ENCODE data around the gene PTPN18. TPM values are rescaled to one million over a fixed set of nuclear protein-coding genes. Genes with fewer than 3 reads are reported as not detected.

Gene PTPN18
- total RNA-seq, 1 experiment from 2014 or later, result 24.4 TPM

DNA sequence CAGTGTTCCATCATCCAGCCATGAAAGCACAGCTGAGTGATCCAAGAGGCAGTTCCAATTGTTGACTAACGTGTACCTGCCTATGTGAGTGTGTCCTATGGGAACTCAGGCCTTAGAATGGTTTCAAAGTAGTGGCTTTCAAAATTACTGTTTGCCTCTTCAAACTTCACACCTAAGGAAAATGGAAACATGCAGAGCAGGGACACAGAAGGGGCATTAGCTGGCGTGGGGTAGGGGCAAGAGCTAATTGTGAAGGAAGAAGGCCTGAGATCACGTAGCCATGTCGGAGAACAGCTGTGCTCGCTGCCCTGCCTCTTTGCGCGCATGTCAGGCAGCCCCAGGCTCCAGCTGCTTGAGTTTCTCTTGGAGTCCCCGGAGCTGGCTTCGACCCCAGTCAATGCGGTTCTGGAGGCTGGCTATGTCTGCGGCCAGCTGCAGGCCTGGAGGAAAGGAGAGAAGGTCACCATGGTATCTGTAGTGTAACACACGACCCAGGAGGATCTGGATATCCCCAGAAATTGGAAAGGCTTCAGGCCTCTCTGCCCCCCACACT lies 17.0 kb upstream of the PTPN18 start:
- in situ Hi-C loops (cut with HindIII; ENCODE audit: low sequenced_read_pairs), result no loop called here
- no peak for DNase-seq (ENCODE audit: low spot score)

DNA sequence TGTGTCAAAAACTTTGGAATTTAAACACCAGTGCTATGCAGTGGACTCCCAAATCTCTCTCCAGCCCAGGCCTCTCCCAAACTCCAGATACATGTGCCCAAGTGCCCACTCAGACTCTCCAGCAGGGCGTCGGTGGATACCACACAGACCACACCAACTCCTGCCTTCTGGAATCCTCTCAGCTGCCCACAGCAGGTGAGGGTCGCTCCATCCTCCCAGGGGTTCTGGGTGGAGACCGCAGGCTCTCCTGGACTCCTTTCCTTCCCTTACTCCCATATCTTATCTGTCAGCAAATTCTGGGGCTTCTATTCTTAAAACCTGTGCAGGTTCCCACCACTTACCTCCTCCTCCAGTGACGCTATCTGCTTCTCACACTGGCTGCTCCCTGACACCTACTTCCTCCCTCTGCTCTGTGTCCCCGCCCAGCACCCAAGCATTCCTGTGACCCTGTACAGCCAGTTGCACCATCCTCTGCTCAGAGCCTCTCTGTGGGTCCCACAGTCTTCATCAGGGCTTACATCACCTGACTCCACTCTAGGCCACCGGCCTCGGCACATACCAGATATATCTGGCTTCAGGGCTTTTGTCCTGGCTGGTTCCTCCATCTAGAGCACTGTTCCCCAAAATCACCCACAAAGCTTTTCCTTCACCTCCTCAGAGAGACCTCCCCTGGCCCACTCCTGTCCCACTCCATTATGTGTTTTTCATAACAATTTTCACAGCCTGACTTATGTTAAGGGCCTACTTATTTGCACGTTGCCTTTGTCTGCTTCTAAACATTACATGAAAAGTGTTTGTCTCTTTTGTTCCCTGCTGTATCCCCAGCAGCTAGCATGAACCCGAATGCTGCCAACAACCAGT lies 15.7 kb upstream of the PTPN18 start:
- in situ Hi-C loops (cut with HindIII; ENCODE audit: low sequenced_read_pairs), result no loop called here
- DNase-seq (ENCODE audit: low spot score), result no peak

DNA sequence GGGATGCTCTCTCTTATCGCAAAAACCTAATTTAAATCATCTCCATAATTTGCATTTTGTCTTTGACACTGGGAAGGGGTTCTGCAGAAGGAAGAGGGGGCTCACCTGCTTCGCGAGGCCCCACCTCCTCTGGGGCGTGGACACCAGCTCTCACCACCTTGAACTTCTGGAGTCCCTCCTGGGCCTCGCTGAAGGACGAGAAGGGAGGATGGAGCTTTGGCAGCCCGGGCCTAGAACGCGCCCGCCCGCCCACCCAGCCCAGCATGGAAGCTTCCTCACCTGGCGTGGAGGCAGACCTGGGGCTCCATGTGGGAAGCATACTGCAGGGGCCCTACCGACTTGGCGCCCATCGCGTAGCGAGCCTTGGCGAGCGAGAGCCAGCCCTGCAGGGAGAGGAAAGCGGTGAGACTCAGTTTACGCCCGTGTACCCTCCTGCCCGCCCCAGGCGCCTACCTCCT lies 14.3 kb upstream of the PTPN18 start:
- in situ Hi-C loops (cut with HindIII; ENCODE audit: low sequenced_read_pairs), result no loop called here
- DNase-seq (ENCODE audit: low spot score), result no peak

DNA sequence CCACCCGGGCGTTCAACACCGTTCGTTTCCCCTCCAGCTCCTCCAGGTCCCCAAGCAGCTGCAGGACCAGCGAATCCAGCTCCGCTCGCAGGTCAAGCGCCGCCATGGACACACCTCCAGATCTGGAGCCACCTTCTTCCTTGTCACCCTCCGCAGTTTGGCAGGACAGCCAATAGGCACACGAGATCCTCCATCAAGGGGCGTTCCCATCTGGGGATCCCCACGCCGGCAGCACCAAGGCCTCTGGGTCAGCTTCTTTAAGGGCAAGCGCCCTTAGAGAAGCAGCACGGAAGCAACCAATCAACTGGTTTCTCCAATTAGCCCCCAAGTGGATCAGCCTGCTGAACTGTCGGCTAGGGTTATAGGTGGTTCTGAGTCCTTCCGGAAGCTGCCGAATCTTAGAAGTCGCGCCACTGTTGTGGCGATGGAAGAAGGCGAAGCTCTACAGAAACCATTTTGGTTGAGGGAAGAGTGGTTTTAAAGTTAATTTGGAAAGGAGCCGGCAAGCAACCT lies 13.8 kb upstream of the PTPN18 start:
- in situ Hi-C loops (cut with HindIII; ENCODE audit: low sequenced_read_pairs), result no loop called here
- peak; percentile 98 for DNase-seq (ENCODE audit: low spot score)

DNA sequence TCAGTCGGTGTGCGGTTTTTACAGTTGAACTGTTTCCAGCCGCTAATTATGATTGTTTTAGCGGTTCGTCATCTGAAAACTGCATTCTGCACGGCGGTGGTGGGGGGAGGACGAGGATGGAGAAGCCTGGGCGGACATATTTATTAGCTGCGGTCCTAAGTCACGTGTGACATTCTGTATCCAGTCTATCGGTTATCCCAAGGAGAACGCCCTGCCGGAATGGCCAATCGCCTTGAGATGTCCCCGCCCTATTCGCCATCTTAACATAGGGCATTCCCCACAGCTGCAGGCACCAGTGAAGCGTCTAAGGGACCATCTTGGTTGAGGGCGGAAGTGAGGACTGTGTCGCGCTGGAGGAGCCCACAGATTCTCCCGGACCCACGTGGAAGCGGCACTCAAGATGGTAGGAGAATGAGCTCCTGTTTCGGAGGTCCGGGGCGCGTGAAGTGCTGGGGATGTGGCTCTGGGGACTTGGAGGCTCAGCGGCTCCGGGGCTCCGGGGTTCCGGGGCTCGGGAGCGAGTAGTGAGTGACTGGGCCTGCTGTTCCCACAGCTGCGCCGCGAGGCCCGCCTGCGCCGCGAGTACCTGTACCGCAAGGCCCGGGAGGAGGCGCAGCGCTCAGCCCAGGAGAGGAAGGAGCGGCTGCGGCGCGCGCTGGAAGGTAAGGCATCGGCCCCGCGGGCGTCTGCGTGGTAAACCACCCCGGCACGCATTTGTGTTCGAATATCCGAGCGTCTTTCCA lies 13.2 kb upstream of the PTPN18 start, which contains the start of gene IMP4:
TSS of gene IMP4 (plus strand) at position 365 of the 743 bp plus-strand sequence. CDS start at position 401, 36 bp downstream.
- in situ Hi-C loops (cut with HindIII; ENCODE audit: low sequenced_read_pairs), result no loop called here
- peak; percentile 100 for DNase-seq (ENCODE audit: low spot score)

DNA sequence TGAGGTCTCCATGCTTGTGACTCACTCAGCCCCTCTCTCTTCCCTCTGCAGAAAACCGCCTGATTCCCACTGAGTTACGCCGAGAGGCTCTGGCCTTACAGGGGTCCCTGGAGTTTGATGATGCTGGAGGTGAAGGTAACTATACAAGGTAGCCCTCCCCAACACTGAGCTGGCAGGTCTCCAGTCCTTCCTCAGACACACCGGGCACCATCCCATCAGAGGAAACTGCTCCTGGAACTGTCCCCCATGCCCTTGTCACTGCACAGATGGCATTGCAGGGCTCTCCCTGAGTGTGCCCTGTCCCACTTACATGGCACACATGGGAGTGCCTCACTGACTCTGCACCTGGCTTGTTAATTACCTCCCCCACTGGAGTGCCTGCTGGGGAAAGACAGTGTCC lies 11.3 kb upstream of the PTPN18 start:
- in situ Hi-C loops (cut with HindIII; ENCODE audit: low sequenced_read_pairs), result no loop called here
- no peak for DNase-seq (ENCODE audit: low spot score)

DNA sequence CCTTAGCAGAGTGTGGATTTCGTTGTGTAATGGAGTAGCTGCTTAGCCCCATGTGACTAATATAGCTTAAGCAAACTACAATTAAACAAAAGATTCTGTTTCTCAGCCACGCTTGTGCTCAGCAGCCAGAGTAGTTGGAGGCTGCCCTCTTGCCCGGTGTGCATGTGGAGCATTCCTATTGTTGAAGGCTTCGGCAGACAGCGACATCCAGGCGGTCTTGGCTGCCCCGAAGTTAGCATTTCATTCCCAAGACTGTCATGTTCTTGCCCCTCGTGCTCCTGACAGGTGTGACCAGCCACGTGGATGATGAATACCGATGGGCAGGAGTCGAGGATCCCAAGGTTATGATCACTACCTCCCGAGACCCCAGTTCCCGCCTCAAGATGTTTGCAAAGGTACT lies 10.8 kb upstream of the PTPN18 start:
- in situ Hi-C loops (cut with HindIII; ENCODE audit: low sequenced_read_pairs), result no loop called here
- no peak for DNase-seq (ENCODE audit: low spot score)

DNA sequence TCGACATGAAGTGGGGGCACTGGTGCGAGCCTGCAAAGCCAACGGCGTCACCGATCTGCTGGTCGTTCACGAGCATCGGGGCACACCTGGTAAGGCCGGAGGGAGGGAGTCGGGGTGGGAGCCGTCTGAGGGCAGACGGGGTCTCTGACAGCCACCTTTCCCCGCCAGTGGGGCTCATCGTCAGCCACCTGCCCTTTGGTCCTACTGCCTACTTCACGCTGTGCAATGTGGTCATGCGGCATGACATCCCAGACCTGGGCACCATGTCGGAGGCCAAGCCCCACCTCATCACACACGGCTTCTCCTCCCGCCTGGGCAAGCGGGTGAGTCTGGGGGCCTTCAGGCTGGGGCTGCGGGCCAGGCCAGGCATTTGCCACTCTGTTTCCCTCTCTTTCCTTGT lies 10.2 kb upstream of the PTPN18 start:
- DNase-seq (ENCODE audit: low spot score), result no peak
- in situ Hi-C loops (cut with HindIII; ENCODE audit: low sequenced_read_pairs), result no loop called here

DNA sequence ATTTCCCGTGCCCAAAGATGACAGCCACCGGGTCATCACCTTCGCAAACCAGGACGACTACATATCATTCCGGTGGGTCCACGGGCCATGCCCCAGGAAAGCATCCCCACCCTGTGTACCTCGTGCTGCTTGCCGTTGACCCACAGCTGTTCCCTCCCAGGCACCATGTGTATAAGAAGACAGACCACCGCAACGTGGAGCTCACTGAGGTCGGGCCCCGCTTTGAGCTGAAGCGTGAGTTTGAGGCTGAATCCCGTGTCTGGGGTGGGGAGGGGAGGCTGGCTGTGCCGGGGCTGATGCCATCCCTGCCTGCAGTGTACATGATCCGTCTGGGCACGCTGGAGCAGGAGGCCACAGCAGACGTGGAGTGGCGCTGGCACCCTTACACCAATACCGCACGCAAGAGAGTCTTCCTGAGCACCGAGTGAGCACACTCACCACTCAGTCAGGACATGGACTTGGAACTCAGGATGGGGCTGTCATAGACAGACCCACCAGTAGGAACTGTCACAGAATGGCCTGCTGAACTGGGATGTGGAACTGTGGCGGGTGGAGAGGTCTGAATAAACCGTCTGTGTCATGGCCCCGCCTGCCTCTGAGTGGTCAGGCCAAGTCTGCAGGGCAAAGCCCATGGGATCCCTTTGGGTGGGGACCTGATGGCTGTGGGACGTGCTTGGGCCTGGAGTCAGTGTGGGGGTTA lies 9.7 kb upstream of the PTPN18 start:
- no peak for DNase-seq (ENCODE audit: low spot score)
- in situ Hi-C loops (cut with HindIII; ENCODE audit: low sequenced_read_pairs), result no loop called here

DNA sequence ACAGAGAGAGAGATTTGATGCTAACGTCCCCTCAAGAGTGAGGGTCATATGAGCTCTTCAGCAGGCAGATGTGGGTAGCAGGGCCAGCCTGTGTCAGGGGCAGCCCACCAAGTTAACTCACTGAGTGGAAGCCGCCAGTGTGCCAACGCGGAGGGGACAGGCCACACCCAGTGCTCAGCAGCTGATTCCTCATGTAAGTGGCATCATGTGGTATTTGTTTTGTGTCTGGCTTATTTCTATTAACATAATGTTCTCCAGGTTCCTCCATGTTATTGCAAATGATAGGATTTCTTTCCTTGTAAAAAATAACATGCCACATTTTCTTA lies 9.2 kb upstream of the PTPN18 start:
- in situ Hi-C loops (cut with HindIII; ENCODE audit: low sequenced_read_pairs), result no loop called here
- no peak for DNase-seq (ENCODE audit: low spot score)

DNA sequence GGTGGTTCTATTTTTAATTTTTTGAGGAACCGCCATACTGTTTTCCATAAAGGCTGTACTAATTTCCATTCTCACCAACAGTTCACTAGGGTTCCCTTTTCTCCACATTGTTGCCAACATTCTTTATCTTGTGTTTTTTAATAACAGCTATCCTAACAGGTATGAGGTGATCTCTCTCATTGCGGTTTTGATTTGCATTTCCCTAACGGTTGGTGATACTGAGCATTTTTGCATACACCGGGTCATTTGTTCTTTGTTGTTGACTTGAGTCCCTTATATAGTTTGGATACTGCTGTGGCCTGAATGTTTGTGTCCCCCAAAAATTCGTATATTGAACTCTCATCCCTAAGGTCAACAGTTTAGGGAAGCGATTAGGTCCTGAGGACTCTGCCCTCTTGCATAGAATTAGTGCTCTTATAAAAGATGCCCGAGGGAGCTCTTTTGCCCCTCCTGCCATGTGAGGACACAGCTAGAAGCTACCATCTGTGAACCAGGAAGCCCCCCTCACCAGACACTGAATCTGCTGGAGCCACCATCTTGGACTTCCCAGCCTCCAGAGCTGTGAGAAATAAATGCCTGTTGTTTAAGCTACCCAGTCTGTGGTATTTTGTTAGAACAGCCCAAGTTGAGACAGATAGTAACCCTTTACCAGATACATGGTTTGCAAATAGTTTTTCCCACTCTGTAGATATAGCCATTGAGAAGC lies 8.5 kb upstream of the PTPN18 start:
- DNase-seq (ENCODE audit: low spot score), result no peak
- in situ Hi-C loops (cut with HindIII; ENCODE audit: low sequenced_read_pairs), result no loop called here

DNA sequence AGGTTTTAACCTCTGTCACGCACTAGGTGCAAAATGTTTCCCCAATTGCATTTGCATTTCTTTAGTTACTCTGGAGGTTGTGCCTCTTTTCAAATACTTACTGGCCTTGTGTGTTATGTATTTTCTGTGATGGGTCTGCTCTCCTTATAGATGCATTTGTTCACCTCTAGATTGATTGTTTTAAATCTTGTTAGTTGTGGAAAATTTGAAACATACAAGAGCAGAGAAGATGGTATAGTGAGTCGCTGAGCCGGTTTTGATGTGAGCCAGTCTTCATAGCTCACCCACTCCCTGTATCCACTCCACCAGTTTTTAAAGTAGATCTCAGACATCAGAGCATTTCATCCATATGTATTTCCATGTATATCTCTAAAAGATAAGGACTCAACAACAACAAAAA lies 6.7 kb upstream of the PTPN18 start:
- no peak for DNase-seq (ENCODE audit: low spot score)
- in situ Hi-C loops (cut with HindIII; ENCODE audit: low sequenced_read_pairs), result no loop called here

DNA sequence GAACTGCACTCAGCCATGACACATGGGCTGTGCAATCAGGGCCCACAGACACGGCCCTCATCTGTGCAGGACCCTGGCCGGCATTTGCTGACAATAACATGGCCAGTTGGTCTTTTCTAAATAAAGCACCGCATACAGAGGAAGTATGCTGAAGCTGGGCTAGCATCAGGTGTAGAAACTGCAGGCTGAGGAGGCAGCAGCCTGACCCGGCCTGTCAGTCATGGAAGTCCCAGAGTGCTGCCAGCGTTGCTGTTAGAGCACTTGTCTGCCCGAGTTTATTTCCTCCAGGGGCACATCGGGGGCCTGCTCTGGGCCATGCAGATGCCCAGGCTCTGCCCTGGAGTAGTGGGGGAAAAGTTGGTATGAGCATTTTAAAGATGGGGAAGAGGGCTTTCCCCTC lies 4.1 kb upstream of the PTPN18 start:
- in situ Hi-C loops (cut with HindIII; ENCODE audit: low sequenced_read_pairs), result no loop called here
- no peak for DNase-seq (ENCODE audit: low spot score)

DNA sequence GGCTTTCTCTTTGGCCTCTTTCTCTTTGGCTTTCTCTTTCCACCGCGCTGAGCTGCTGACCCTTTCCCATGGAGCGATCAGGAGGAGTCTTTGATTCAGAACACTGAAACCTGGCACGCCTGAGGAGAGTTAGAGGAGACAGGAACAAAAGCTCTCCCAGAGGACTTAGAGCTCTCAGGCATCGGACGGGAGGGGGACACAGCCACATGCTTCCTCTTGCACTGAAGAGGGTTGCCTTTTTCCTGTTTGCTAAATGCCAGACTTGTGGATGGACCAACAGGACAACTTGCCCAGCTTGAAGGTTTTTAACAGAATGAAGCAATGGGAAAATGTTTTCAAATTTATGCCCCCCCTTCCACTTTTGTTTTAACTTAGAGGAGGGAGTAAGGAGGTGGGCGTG lies 3.6 kb upstream of the PTPN18 start:
- in situ Hi-C loops (cut with HindIII; ENCODE audit: low sequenced_read_pairs), result no loop called here
- no peak for DNase-seq (ENCODE audit: low spot score)

DNA sequence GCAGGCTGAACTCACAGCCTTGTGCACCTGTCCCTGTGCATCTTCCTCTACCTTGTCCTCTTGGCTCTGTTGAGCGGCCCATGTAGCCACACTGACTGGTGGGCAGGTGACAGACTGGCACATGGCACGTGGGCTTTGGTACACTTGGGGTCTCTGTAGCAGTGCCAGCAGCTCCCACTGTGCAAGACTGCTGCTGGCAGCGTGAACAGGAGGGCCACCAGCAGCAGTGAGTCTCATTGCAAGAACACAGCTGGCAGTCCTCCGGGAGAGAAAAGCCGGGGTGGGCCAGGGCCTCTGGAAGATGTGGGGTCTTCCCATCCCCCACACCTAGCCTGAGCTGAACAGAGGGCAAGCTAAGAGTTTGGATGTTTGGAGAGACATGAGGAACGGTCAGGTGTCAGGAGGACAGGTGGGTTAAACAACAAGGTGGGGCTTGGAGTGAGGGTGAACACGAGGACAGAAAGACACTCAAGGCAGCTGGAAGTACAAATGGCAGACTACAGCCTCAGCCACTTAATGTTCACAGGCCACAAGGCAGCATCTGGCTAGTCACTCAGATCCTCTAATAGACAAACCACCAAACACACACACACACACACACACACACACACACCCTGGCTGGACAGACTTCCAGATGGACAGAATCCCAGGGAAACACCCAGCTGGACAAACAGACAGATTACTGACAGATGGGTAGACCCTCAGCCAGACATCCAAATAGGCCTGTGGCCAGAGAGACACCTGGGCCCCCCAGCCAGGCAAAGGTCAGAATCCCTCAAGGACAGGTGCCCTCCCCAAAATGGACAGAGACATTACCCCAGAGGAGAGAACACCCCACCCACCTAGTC lies 2.3 kb upstream of the PTPN18 start:
- DNase-seq (ENCODE audit: low spot score), result no peak
- in situ Hi-C loops (cut with HindIII; ENCODE audit: low sequenced_read_pairs), result no loop called here

DNA sequence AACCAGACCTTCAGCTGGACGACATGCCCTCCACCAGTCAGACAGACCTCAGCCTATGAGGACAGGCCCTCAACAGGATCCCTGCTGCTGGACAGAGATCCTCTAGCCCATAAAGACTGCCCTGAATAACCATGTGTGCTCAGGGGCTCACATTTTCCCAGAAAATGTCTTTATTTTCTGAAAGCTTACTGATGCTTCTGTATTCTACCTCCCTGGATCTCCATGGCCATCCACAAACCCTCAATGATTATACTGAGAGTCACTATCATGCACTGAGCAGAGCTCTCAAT lies 1.8 kb upstream of the PTPN18 start:
- in situ Hi-C loops (cut with HindIII; ENCODE audit: low sequenced_read_pairs), result no loop called here
- no peak for DNase-seq (ENCODE audit: low spot score)

DNA sequence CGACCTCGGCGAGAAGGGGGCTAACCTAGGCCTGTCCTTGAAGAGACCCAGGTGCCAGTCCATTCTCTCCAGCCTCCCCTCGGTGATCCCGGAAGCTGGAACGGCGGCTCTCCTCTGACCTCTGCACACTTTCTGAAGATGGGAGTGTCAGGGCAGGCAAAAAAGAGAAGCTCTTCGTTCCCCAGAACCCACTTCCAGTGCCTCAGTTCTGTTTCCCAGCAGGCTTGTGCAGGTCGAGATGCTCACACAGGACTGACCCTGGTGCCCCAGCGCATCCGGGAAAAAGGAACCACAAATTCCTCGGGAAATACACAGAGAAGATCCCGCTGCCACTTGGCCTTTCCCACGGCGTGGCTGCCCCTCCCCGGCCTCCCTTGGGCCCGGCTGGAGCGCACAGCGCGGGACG lies 681 bp upstream of the PTPN18 start:
- in situ Hi-C loops (cut with HindIII; ENCODE audit: low sequenced_read_pairs), result no loop called here

DNA sequence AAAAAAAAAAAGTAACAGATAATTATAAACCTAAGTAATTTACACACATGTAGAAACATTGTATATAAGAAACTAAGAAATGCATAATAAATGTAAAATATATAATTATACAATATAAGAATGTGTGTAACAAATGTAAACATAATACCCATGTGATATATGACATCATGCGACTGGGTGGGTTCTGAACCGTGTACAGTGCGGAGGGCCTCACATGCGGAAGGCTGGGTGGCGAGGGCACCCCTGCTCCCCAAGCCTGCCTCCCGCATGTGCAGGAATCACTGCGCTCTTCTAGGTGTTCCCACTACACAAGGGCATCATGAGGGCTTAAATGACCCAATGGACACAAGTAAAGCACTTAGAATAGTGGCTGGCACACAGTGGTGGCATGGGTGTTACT lies 2.0 kb downstream of the PTPN18 start:
- in situ Hi-C loops (cut with HindIII; ENCODE audit: low sequenced_read_pairs), result no loop called here
- DNase-seq (ENCODE audit: low spot score), result no peak

More for the DNA sequence above, 681 bp upstream of the PTPN18 start:
- peak; percentile 16 for DNase-seq (ENCODE audit: low spot score)
